OCI-LY3 (cell line): Measurements from ENCODE around the gene OR6K6.

Experiments used
- EZH2phosphoT487 ChIP-seq: fragments of 200-600 bp; shearing (Covaris generic); IDR thresholded peaks from 2 replicates; pipeline ENCODE4 v1.6.1; 2018; ENCODE audit warnings: antibody characterized with exemption, mixed run types, low read depth
- TF ChIP-seq, protein P1 (sequence below): fragments of 200-600, 300-600 bp; sonication (generic); IDR thresholded peaks from 2 replicates; pipeline ENCODE4 v1.5.1; 2014; ENCODE audit warnings: antibody characterized with exemption, low read length, low read depth

DNA sequence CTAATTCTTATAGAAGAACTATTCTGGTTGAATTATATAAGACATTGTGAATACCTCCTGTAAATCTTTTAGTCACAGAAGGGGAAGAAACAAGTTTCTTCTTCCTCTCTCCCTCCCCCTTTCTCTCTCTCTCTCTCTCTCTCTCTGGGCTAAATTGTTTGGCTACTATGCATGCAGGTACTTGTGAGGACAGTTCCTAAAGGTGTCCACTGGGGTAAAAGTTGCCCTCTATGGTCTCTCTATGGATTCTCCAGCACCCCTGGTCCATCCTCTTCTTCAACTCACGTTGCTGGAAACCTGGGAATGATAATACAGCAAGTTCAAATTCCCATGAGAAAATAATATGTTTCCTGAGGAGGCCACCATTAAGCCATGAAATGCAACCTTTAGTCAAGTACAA, 39.8 kb upstream of the OR6K6 start:
- TF ChIP-seq, protein P1, sequence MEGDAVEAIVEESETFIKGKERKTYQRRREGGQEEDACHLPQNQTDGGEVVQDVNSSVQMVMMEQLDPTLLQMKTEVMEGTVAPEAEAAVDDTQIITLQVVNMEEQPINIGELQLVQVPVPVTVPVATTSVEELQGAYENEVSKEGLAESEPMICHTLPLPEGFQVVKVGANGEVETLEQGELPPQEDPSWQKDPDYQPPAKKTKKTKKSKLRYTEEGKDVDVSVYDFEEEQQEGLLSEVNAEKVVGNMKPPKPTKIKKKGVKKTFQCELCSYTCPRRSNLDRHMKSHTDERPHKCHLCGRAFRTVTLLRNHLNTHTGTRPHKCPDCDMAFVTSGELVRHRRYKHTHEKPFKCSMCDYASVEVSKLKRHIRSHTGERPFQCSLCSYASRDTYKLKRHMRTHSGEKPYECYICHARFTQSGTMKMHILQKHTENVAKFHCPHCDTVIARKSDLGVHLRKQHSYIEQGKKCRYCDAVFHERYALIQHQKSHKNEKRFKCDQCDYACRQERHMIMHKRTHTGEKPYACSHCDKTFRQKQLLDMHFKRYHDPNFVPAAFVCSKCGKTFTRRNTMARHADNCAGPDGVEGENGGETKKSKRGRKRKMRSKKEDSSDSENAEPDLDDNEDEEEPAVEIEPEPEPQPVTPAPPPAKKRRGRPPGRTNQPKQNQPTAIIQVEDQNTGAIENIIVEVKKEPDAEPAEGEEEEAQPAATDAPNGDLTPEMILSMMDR = no peak
- TF ChIP-seq EZH2phosphoT487 = no peak
